CD8-positive, alpha-beta memory T cell (primary cell): ENCODE data around the gene BCAN. TPM values are rescaled to one million over a fixed set of nuclear protein-coding genes. Genes with fewer than 3 reads are reported as not detected.
A peak's percentile ranks its signal among the peaks of the same experiment; 100 is the strongest.

Source experiments
- CTCF ChIA-PET: fragments of 350-600 bp; sonication (Branson Sonifier 250); formaldehyde crosslinking; loops from one replicate; lab custom pipeline; 2021; ENCODE audit warnings: antibody characterized with exemption; lab: Charles Lee
- POLR2A ChIA-PET: fragments of 350-600 bp; sonication (Branson Sonifier 250); formaldehyde crosslinking; loops from one replicate; lab custom pipeline; 2021; ENCODE audit warnings: antibody characterized with exemption; lab: Charles Lee
- DNase-seq, 5 donors: peaks; one replicate each; pipeline versions ENCODE4 v3.0.0 to v3.0.0-alpha.2; 2020 to 2022; ENCODE audit warnings: mixed read lengths in 1 of 5
- H3K27ac ChIP-seq: one replicate; pipeline ENCODE4 v1.7.0; 2013; ENCODE audit warnings: low read depth, mild to moderate bottlenecking, low read length, moderate library complexity
- H3K27me3 ChIP-seq: 2 replicates; pipeline ENCODE4 v1.7.0; 2013; ENCODE audit warnings: low read length, mild to moderate bottlenecking; ENCODE audit not compliant: insufficient read depth, poor library complexity, severe bottlenecking
- H3K36me3 ChIP-seq: 2 replicates; pipeline ENCODE4 v1.7.0; 2013; ENCODE audit warnings: mild to moderate bottlenecking, low read length, moderate library complexity; ENCODE audit not compliant: insufficient read depth
- H3K4me1 ChIP-seq: 2 replicates; pipeline ENCODE4 v1.7.0; 2013; ENCODE audit warnings: mild to moderate bottlenecking, low read length, moderate library complexity; ENCODE audit not compliant: insufficient read depth
- H3K4me3 ChIP-seq: 2 replicates; pipeline ENCODE4 v1.7.0; 2013; ENCODE audit warnings: mild to moderate bottlenecking, low read length
- H3K9me3 ChIP-seq: 2 replicates; pipeline ENCODE4 v1.7.0; 2013; ENCODE audit warnings: mild to moderate bottlenecking, low read length
- H3K27ac Mint-ChIP-seq, 8 donors: one replicate each; pipeline ENCODE4 v1.8.0; 2020 to 2021; ENCODE audit warnings: mixed read lengths in 8 of 8, mild to moderate bottlenecking in 6 of 8, inconsistent platforms in 3 of 8, moderate library complexity in 3 of 8
- H3K27me3 Mint-ChIP-seq, 2 donors: one replicate each; pipeline ENCODE4 v1.8.0; 2020 to 2021; ENCODE audit warnings: mixed read lengths in 2 of 2, mild to moderate bottlenecking in 1 of 2, moderate library complexity in 1 of 2
- H3K36me3 Mint-ChIP-seq, 3 donors: one replicate each; pipeline ENCODE4 v1.8.0; 2020 to 2021; ENCODE audit warnings: mixed read lengths in 3 of 3, inconsistent platforms in 1 of 3, mild to moderate bottlenecking in 1 of 3
- H3K4me1 Mint-ChIP-seq, 3 donors: one replicate each; pipeline ENCODE4 v1.8.0; 2020 to 2021; ENCODE audit warnings: mixed read lengths in 3 of 3, inconsistent platforms in 1 of 3, mild to moderate bottlenecking in 1 of 3
- H3K4me3 Mint-ChIP-seq, 7 donors: one replicate each; pipeline ENCODE4 v1.8.0; 2020 to 2021; ENCODE audit warnings: mixed read lengths in 7 of 7, mild to moderate bottlenecking in 6 of 7, moderate library complexity in 4 of 7, inconsistent platforms in 2 of 7
- H3K9me3 Mint-ChIP-seq, 5 donors: one replicate each; pipeline ENCODE4 v1.8.0; 2020 to 2022; ENCODE audit warnings: mixed read lengths in 5 of 5, mild to moderate bottlenecking in 3 of 5, moderate library complexity in 2 of 5, inconsistent platforms in 1 of 5
- polyA plus RNA-seq: library from polyadenylated mRNA; unstranded; fragments of 300-500 nt; fragmentation: Illumina TruSeq; gene quantifications from one replicate; pipeline ENCODE4 v1.2.3, GENCODE V29; 2021
- total RNA-seq, 2 experiments: library from RNA; stranded (reverse); gene quantifications; one replicate each; pipeline ENCODE4 v1.2.3, GENCODE V29; 2021

Gene BCAN
- total and polyA plus RNA-seq, 3 experiments from 2014 or later: not detected

GRCh38 chr1:156676820-156677615 is 35.1 kb downstream of the BCAN start, which contains the start of gene NES:
Gene NES, minus strand, starts transcription at chr1:156677407. Its CDS starts 143 bp downstream, at chr1:156677264.
- peaks cover 39% of the 10 kb centered on the region for H3K27me3 ChIP-seq
- Mint-ChIP-seq H3K27ac (peak within 1 kb of the TSS in 1 of 8 donors; percentile 3), H3K4me1 (peaks cover 8 to 16% (median 13%) of the 10 kb centered on the region in 3 donors), H3K9me3 (no peaks in the 10 kb centered on the region), H3K4me3 (peak within 1 kb of the TSS in 4 of 7 donors; percentile 20 to 61 (median 42)), H3K36me3 (no peaks in the 10 kb centered on the region), H3K27me3 (peaks cover 50 to 69% of the 10 kb centered on the region in 2 donors)
- POLR2A ChIA-PET: no interaction called here
- DNase-seq: no peak
- no peaks in the 10 kb centered on the region for H3K9me3 ChIP-seq
- H3K27ac ChIP-seq: peak within 1 kb of the TSS; percentile 33
- peak within 1 kb of the TSS; percentile 26 for H3K4me3 ChIP-seq
- no peaks in the 10 kb centered on the region for H3K36me3 ChIP-seq
- peaks cover 10% of the 10 kb centered on the region for H3K4me1 ChIP-seq
- CTCF ChIA-PET: interaction anchor here (0.8 to 3.5 kb wide), 12 partner anchors 10 to 162 kb away, joined by 3 to 16 read pairs (median 4); partner anchors contain the start of genes CRABP2, ISG20L2 and METTL25B

- Histone ChIP-seq H3K27me3 (peaks cover 39% of the 10 kb centered on the region), H3K4me3 (peak overlapping the region; percentile 26), H3K4me1 (peaks cover 10% of the 10 kb centered on the region), H3K27ac (peak overlapping the region; percentile 33), H3K36me3 (no peaks in the 10 kb centered on the region), H3K9me3 (no peaks in the 10 kb centered on the region)
- H3K4me3 Mint-ChIP-seq: peak overlapping the region in 4 of 7 donors; percentile 20 to 54 (median 38)
- ChIA-PET POLR2A (no interaction called here), CTCF (interaction anchor here (0.7 to 3.5 kb wide), 17 partner anchors 10 to 388 kb away, joined by 3 to 16 read pairs (median 4); partner anchors contain the start of genes CRABP2, ISG20L2 and METTL25B)
- H3K27me3 Mint-ChIP-seq: peaks cover 48 to 73% of the 10 kb centered on the region in 2 donors
- peaks cover 8 to 16% (median 13%) of the 10 kb centered on the region in 3 donors for H3K4me1 Mint-ChIP-seq
- peak overlapping the region in 1 of 8 donors; percentile 3 for H3K27ac Mint-ChIP-seq
- H3K36me3 Mint-ChIP-seq: no peaks in the 10 kb centered on the region
- H3K9me3 Mint-ChIP-seq: no peaks in the 10 kb centered on the region
- DNase-seq: peak in 3 of 5 donors; percentile 8 to 38 (median 27)
Measured at GRCh38 chr1:156677616-156678596, 36.0 kb downstream of the BCAN start.

GRCh38 chr1:156680056-156680455 is 38.1 kb downstream of the BCAN start:
- H3K27me3 ChIP-seq: peaks cover 36% of the 10 kb centered on the region
- ChIA-PET CTCF (interaction anchor here (1.0 kb wide), 1 partner anchor 9 kb away, joined by 5 read pairs; no protein-coding TSS in a partner anchor), POLR2A (no interaction called here)
- no peaks in the 10 kb centered on the region for H3K36me3 Mint-ChIP-seq
- peaks cover 19% of the 10 kb centered on the region for H3K4me1 ChIP-seq
- H3K27ac Mint-ChIP-seq: no peak overlapping the region
- DNase-seq: no peak
- no peak overlapping the region for H3K4me3 Mint-ChIP-seq
- no peaks in the 10 kb centered on the region for H3K9me3 Mint-ChIP-seq
- no peak overlapping the region for H3K4me3 ChIP-seq
- H3K9me3 ChIP-seq: no peaks in the 10 kb centered on the region
- peaks cover 13 to 29% (median 27%) of the 10 kb centered on the region in 3 donors for H3K4me1 Mint-ChIP-seq
- peaks cover 48 to 70% of the 10 kb centered on the region in 2 donors for H3K27me3 Mint-ChIP-seq
- no peaks in the 10 kb centered on the region for H3K36me3 ChIP-seq
- H3K27ac ChIP-seq: no peak overlapping the region

- CTCF ChIA-PET: interaction anchor here (1.6 kb wide), 1 partner anchor 54 kb away, joined by 8 read pairs; no protein-coding TSS in a partner anchor
- Mint-ChIP-seq H3K4me3 (no peak overlapping the region), H3K9me3 (no peaks in the 10 kb centered on the region), H3K27me3 (peaks cover 48 to 64% of the 10 kb centered on the region in 2 donors), H3K36me3 (no peaks in the 10 kb centered on the region), H3K27ac (no peak overlapping the region), H3K4me1 (peaks cover 13 to 29% (median 27%) of the 10 kb centered on the region in 3 donors)
- H3K4me1 ChIP-seq: peaks cover 19% of the 10 kb centered on the region
- no peak for DNase-seq
- no peaks in the 10 kb centered on the region for H3K36me3 ChIP-seq
- H3K9me3 ChIP-seq: no peaks in the 10 kb centered on the region
- peaks cover 31% of the 10 kb centered on the region for H3K27me3 ChIP-seq
- POLR2A ChIA-PET: no interaction called here
- H3K4me3 ChIP-seq: no peak overlapping the region
- H3K27ac ChIP-seq: no peak overlapping the region
Measured at GRCh38 chr1:156681196-156681960, 39.5 kb downstream of the BCAN start.

GRCh38 chr1:156682166-156682890 is 40.4 kb downstream of the BCAN start:
- Histone ChIP-seq H3K27ac (no peak overlapping the region), H3K27me3 (peaks cover 30% of the 10 kb centered on the region), H3K4me1 (peaks cover 18% of the 10 kb centered on the region), H3K9me3 (no peaks in the 10 kb centered on the region), H3K36me3 (no peaks in the 10 kb centered on the region), H3K4me3 (no peak overlapping the region)
- peaks cover 13 to 26% (median 25%) of the 10 kb centered on the region in 3 donors for H3K4me1 Mint-ChIP-seq
- H3K27me3 Mint-ChIP-seq: peaks cover 45 to 60% of the 10 kb centered on the region in 2 donors
- no peak overlapping the region for H3K4me3 Mint-ChIP-seq
- H3K36me3 Mint-ChIP-seq: no peaks in the 10 kb centered on the region
- CTCF ChIA-PET: interaction anchor here (0.8 to 1.6 kb wide), 5 partner anchors 10 to 55 kb away, joined by 3 to 8 read pairs (median 3); partner anchors contain the start of genes ISG20L2 and METTL25B
- DNase-seq: no peak
- POLR2A ChIA-PET: no interaction called here
- H3K27ac Mint-ChIP-seq: no peak overlapping the region
- H3K9me3 Mint-ChIP-seq: no peaks in the 10 kb centered on the region

GRCh38 chr1:156684227-156684782 is 42.4 kb downstream of the BCAN start:
- ChIA-PET POLR2A (no interaction called here), CTCF (interaction anchor here (1.0 to 2.3 kb wide), 5 partner anchors 22 to 60 kb away, joined by 3 to 20 read pairs (median 4); partner anchors contain the start of genes CRABP2, ISG20L2 and METTL25B)
- H3K27me3 ChIP-seq: peaks cover 15% of the 10 kb centered on the region
- no peak for DNase-seq
- no peaks in the 10 kb centered on the region for H3K9me3 Mint-ChIP-seq
- H3K27ac ChIP-seq: no peak overlapping the region
- H3K4me1 ChIP-seq: peaks cover 9% of the 10 kb centered on the region
- no peaks in the 10 kb centered on the region for H3K36me3 ChIP-seq
- peaks cover 39 to 53% of the 10 kb centered on the region in 2 donors for H3K27me3 Mint-ChIP-seq
- H3K4me3 ChIP-seq: no peak overlapping the region
- H3K4me3 Mint-ChIP-seq: no peak overlapping the region
- no peak overlapping the region for H3K27ac Mint-ChIP-seq
- no peaks in the 10 kb centered on the region for H3K36me3 Mint-ChIP-seq
- H3K9me3 ChIP-seq: no peaks in the 10 kb centered on the region
- peaks cover 7 to 18% (median 15%) of the 10 kb centered on the region in 3 donors for H3K4me1 Mint-ChIP-seq
